ENCODE measurements around the gene ZNF148.

GRCh38 chr3:125416235-125416634 lies 41.1 kb upstream of the ZNF148 start:
- TF ChIP-seq CTCF (IDR thresholded peaks at IDR 0.05), result no peak
- TF ChIP-seq POLR2A (IDR thresholded peaks at IDR 0.05), result no peak
